NOMO-1 treated with DMSO at 0.1 percent for 48 hours (cell line): Measurements from ENCODE around the gene NRXN3.

Source experiments
- DNase-seq: peaks from one replicate; lab custom pipeline; 2025; ENCODE audit not compliant: unreplicated experiment; lab: John Stamatoyannopoulos, UW

The NRXN3 gene

DNA sequence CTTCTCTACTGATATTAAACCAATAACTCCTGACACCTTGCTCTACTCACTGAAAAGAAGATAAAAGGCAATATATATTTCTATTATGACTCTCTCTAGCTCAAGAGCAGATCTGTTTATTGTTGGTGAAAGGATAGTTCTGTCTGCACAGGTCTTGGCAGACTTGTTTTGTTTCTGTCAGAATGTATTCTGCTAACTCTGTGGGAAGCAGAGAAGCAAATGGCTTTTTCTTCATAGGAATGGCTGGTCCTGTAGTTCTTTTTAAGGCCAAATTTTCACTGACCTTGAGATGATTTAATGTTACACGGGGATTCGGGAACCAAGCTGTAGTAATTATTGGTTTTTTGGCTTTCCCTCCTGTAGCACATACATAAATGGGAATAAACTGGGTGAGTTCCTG, 1529.0 kb downstream of the NRXN3 start:
- DNase-seq = no peak

DNA sequence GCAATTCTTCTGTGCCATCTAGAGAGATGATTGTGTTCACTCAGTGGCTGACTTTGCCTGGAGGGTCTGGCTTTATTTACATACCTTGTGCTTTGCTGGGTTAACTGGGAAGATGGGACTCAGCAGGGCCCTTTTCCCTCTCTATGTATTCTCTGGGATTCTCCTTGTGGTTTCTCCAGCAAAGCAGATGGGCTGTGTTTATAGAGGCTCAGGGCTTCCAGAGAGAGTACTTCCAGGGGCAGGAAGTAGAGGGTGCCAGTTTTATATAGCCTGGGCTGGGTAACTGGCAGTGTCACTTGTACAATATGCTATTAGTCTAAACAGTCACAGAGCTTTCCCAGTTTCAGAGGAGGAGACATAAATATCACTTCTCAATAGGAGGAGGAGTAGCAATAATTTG, 1531.2 kb downstream of the NRXN3 start:
- DNase-seq = no peak

DNA sequence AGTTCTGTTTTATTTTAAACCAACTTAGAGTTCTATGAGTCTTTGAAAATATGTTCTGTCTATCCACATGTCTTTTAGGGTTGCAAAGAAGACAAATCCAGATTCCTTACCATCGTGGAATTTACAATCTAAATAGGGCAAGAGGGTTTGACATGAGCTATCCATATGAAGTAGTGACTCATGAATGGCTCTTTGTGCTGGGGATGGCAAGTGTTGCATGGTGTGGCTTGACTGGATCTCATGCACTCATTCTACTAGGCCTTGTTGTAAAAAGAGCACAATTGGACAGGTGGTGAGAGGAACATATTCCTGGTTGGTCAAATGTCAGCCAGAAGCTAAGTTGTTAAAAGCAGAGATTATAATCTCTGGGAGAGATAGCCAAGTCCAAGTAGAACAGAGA, 1532.0 kb downstream of the NRXN3 start:
- DNase-seq = no peak

DNA sequence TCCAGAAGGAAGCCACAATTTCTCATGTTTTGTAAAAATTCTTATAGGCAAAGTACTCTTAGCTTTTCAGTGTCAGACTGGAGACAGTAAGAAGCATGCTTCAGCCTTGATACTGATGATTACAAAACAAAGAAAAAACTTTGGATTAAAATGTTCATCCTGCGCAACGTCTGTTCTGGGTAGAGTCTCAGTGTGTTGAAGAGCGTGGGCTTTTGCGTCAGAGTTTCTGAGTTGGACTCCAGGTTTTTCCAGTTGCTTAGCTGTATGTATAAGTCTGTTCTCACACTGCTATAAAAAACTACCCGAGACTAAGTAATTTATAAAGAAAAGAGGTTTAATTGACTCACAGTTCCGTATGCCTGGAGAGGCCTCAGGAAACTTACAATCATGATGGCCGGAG, 1533.0 kb downstream of the NRXN3 start:
- DNase-seq = no peak

DNA sequence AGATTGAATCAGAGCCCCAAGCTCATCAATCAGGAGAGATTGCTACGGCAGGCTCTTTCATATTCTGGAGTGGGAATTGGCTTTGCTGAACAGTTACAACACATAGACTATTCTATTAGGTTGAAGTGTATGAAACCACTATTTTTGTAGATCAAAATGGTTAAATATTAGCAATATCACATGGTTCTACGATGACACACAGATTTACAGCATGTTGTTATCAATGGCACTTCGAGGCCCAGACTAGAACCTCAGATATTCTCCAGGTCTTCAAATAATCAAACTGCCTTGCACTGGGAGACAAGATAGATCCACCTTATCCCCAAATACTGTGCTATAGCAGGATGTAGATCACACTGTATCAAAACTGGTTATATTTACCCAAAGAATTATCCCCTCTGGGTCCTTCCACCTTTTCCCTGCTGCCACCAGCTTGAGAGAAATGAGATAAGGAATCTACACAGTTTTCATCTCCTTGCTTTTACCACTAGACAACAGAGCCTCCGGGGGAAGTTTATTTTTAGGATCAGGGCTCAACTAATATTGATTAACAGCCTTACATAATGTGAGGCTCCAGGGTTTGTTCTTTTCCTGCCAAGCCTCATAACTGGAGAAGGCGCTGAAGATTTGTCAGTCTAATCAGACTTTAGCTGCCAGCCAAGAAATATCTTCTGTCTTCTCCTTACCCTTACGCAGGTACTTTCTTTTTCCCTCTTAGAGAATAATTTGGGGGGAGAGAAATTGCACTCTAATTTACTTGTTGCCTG, 1534.1 kb downstream of the NRXN3 start:
- no peak for DNase-seq

DNA sequence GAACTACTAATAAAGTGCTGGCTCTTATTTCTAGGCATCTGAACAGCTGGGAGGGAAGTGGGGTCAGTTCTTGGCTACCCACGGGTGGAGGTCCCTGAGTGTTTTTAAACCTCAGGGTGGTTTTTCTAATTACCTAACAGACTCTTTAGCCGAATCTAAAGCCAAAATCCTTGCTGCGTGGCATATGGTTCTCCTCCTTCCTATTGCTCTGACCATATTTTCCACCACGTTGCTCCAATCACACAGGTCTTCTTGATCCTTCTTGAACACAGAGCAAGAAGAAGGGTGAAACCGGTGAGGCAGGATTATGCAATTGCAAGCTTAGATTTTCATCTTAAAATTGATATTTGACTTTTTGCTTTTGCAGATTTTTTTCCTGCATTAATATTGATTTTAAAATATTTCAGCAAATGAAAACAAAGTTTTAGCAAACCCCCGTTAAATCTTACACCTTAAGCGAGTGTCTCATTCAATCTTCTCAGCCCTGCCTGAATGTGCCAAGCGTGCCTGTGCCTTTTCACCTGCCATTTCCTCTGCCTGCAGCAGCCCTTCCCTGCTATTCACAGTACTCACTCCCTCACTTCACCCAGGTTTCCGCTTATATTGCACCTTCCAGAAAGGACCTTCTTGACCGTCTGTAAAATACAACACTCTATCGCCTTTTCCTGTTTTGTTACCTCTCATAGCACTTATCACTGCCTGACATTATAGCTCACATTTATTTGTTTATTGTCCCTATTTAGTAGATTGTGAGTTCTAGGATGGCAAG, 1535.1 kb downstream of the NRXN3 start:
- DNase-seq = no peak

DNA sequence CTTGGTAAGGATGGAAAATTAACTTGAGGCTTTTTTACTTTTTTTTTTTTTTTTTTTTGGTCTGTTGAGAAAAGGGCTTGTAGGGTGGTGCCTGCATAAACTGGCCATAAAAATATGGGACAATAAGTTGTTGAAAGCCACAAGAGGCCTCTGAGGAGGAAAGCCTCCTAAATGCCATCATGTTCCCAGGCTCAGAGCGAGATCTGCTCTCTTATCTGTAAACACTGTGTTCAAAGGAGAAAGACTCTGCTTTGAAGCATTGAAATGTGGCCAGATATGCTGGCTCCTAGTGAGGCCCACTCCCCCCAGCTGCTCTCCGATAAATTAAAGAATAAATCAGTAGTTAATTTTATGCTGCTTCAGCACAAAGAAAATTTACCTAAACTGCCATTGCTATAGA, 1536.2 kb downstream of the NRXN3 start:
- DNase-seq = no peak

DNA sequence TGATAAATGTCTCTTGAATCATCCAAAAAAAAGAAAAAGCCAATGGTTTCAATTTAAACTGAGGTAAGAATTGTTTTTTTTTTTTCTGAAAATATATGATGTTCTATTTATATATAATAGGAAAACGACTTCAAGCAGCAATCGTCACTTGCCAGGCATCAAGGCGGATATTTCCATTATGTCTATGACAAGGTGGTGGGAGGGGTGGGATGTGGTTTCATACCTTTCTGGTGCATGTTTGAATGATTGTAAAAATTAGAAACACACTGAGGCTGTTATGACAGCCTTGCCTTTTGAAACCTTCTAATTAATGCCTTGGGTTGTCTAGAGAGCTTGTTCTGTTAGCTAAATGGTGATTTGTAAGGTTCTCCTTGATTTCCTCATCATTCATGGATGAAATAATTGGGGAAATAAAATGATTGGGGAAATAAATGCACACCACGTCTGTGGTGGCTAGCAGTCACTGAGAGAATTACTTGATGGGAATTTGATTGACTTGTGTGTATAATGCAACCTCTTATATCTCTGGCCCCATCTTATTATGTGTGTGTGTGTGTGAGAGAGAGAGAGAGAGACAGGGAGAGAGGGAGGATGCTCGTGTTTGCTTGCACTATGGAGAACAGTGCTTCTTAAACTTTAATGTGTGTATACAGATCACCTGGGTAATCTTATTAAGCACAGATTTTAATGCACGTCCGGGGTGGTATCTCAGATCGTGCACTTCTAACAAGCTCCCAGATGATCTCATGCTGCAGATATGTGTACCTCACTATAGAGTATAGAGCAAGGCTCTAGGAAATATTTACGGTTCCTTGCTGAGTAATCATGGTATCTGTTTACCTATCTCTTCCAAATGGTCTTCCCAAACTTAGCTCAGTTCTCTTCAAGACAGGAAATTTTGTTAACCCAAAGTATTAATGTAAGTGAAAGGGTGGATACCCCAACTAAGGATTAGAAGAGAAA, 1538.5 kb downstream of the NRXN3 start:
- no peak for DNase-seq

DNA sequence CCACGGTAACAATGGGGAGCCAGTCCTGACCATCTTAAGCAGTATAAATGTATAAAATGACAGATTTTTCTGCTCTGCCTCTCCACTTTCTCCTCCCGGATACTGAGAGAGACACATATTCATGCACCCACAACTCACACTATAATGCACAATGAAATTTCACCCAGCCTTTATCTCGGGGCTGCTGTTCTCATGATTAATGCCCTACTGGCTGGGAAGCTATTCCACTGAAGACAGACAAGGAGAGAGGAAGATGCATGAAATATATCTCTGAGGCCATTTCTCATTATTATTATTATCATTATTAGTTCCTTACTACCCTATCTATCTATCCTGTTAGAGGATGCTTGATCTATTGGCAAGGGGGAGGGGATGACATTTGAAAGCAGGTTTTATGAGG, 1539.4 kb downstream of the NRXN3 start:
- DNase-seq = no peak

DNA sequence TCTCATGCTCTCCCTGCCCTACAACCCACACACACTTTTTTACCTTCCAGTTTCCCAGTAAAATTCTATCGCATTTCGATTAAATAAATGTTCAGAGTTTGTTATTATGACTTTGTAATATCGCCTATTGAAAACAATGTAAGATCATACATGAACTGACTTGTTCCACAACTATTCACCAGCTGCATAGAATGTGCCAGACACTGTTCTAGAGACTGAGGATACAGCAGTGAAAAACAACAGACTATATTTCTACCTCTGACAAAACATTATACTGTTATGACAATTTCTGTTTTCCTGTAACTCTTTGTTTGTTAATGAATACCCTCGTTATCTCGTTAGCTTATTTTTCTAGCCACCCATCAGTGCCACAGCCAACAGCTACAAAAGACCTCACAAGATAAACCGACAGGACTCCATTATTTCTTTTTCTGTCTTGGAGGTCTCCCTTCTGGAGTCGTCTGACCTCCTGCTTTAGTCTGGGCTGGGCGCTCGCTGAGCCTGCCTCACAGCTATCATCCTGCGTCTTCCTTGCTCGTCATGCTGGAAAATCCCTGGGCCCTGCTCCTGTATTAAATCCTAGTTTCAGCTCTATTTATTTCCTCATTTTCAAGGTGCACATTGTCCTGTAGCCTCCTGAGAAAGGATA, 1542.3 kb downstream of the NRXN3 start:
- no peak for DNase-seq

DNA sequence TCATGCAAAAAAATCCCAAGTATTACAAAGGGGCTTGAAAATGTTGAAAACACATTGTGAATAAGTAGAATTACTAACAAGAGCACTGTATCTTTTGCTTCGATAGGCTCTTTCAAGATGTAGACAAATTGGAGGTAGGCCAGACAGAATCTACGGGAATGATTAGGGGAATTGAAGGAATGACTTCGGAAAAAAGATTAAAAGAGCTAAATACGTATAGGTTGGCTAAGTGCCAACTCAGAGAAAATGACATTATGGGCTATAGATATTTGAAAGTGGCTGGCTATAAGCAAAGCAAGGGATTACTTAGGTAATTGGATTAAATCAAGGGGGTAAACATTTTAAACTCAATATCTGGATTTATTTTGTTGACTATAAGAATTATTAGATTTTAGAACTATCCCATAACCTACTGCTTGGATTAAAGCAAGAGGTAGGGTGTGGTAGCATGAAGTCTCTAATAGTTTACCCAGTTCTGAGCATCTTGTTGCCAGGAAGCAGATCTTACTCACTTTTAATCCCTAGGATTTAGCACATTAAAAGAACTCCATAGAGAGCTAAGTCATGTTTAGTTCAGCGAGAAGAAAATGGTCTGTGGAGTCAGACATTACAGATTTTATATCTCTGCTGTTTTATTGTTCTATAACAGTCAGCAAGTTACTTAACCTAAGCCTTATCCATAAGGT, 1551.4 kb downstream of the NRXN3 start:
- DNase-seq = no peak

DNA sequence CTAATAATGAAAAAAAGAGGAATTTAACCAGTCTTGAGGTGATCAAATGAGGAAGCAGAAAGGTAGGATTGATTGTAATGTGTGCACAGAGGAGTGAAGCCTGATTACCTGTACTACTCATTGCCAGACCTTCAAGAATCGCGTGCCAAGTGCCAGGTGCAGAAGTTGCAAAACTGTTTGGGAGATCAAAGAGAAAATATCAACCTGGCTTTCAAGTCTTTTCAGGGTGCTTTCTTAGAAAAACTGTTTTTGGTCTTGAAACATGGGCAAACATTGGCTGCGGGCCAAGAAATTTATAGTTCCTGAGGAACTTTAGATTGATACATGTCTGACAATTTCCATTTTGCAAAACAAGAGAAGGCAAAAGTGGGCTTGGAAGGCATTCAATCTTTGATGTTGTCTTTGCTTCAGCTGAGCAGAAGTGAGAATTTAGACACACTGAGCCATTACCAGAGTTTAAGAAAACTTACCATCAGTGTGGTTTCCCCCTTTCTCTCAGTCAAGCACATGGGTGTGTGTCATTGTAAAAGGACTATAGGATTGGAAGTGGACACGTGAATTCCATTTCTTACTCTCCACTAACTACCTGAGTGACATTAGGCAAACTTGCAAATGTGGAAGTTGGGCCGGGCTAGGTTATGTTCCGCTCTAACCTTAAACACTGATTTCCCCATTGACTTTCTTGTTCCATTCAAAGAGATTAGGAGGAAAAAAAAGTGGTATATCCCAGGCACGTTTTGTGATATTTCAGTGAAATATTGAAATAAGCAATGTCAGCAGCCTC, 1555.0 kb downstream of the NRXN3 start:
- no peak for DNase-seq

DNA sequence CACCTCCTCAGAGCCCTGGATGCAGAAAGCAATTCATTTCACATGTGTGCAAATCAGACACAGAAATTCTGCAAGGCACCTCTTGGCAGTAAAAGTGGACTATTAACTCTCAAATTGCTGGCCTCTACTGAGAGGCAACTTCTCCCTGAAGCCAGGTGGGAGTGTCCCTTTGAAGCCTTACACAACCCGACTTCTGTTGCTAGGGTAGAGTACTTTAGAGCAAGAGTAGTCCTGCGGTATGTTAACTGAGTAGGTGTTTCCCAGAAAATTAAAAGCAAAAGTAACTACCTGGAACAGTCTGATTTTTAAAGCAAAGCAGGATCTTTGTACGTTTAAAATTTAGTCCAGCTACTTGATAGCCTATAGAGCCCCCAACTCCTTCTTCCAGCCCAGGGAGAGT, 1557.7 kb downstream of the NRXN3 start:
- DNase-seq = no peak

DNA sequence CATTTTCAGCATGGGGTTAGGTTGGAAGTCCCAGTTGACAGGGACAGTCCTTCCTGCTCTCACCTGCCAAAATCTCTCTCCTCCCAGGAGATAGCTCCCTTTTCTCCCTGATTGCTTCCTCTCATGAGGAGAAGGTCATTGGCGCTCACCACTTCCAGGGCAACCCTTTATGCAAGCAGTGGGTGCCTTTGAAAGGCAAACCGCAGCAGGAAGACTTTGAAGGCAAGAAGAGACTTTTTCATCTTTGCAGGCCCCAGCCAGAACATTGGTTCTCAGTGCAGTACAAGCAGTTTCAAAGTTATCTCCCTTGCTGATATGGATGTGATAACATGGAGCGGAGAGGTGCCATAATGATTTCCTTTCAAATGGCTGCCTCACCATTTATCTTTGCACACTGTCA, 1558.2 kb downstream of the NRXN3 start:
- no peak for DNase-seq

DNA sequence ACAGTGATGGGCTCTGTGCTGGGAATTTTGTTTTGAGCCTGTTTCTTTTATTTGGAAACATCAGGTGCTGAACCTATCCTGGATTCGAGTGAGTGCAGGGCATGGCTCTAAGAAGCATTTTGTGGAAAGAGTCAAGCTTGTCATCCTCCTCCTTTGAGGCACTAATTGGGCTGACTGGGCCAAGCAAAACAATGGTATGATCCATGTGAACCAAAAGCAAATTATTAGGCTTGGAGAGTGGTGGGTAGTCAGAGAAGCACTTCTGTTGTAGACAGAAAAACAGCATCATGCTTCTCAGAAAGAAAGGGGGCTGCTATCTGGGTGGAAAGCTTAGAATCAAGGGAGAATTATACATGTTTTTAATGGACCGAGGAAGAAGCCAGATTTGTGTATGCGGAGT, 1559.6 kb downstream of the NRXN3 start:
- DNase-seq = no peak

DNA sequence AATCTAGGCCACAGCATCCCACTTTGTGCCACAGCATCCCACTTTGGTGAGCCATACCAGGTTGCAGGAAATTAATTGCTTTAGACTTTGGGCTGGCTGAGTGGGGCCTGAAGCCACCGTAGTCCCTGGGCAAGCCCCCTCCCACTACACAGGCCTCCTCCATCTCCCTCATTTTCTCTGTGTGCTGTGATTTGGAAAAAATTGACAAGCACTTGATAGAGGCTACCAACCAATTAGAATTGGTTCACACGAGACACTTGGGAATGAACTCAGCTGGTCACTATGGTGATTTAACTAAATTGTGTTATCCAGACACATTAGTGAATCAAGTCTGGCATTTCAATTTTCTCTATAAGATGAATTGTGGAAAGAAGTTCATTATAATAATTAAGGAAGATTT, 1560.0 kb downstream of the NRXN3 start:
- DNase-seq = no peak

DNA sequence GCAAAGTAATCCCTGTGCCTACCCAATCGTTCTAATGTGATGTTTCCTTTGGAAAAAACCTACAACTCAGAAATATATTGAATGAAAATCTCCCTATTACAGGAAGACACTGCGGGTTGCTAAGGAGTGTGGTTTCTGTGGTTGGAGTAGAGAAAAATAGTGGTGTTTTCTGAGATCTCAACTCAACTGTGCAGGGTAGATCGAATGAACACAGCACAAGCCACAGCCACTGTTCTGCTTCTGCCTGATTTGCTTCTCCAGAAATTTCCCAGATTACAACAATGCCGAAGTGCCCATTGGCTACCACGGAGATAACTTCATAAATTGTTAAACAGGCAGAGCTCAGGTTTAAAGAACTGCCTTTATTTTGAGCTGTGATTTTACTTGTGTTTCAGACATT, 1560.8 kb downstream of the NRXN3 start:
- no peak for DNase-seq

DNA sequence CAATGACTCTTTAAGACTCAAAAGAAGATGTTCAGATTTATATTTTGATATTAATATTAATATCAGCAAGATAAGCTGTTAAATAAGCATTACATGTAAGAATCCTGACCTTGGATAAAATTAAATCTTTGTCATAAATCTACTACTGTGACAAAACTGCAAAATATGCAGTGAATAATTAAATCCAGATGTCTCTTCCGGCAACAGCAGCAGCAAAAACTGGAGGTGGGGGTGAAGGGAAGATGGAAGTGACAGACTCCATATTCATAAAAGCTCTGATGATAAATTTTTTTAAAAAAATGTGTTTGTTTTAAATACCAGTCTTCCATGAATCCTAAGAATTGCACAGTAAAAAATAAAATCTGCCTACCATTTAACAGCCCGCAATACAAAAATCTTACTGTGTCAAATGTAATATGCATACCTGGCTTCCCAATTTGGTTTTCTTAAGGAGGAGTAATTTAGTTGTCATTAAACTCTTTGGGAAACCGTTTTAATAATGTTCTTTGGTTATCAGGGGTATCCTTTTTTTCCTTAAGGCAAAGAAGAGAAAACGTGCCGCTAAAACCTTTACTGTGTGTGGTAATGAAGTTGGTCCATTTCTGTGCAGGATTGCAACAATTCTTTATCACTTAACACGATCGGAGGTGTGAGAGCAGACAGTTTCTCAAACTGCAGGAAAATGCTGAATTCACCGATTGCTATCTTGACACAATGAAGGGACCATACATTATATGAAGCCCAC, 1562.9 kb downstream of the NRXN3 start:
- no peak for DNase-seq

DNA sequence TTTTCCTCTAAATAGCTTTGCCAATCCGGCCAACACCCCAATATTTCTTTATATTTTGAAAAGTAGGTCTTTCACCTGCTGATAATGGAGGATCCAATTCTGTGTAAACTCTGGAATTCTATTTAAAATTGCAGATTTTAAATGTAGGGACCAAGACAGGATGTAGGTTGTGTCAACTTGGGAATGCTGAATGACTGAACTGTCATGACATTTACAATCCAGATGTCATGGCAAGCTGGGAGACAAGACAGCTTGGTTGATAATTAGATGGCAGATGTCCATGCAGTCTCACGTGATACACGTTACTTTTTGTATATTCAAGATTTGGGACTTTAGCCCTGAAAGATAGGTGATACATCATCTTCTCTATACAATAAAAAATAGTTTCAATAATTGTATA, 1564.0 kb downstream of the NRXN3 start:
- no peak for DNase-seq
